Eye (tissue), 1 donor: ENCODE measurements around the gene STAB2.

Source experiments
- DNase-seq: peaks from one replicate; pipeline ENCODE4 v3.0.0-alpha.2; 2015

The STAB2 gene

DNA sequence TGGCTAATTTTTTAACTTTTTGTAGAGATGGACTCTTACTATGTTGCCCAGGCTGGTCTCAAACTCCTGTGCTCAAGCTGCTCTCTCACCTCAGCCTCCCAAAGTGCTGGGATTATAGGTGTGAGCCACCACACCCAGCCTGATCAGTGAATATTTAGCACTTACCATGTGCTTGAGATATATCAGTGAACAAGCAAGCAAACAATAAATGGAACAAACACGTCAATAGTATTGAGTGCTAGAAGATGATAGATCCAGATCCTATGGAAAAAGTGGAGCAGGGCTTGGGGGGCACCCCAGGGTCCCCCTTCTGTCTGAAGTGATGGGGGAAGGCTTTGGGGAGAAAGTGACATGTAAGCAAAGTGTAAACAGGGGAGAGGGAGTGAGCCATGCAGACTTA is 170.2 kb downstream of the STAB2 start:
- DNase-seq: no peak

DNA sequence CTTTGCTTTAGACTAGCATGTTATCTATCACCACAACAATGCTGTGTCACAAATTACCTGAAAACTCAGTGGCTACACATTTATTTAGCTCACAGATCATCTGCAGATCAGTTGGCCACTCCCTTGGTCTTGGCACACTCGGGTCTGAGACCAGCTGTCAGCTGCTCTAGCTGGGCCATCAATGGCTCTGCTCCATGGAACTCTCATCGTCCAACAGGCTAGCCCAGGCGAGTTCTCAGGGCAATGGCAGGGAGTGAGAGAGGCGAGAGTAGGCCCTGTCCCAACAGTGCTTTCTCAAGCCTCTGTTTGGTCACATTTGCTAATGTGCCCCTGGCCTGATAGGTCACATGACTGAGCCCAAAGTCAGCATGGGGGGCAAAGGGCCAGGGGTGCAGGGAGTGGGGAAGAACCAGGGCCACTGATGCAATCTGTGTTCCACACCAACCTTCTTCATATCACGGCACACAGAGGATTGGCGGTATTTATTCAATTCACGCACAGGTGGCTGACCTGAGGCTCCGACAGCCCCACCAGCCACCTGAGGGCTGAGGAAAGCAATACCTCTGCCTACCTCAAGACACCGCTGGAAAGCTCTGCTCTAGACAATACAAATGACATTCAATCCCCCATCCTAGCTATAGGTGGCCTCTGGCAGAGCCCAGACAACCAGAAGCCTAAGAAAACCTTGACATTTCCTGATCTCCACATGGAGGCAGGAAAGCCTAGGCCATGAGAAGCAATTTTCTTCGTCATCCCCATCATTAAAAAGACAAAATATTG is 171.4 kb downstream of the STAB2 start:
- DNase-seq: no peak

DNA sequence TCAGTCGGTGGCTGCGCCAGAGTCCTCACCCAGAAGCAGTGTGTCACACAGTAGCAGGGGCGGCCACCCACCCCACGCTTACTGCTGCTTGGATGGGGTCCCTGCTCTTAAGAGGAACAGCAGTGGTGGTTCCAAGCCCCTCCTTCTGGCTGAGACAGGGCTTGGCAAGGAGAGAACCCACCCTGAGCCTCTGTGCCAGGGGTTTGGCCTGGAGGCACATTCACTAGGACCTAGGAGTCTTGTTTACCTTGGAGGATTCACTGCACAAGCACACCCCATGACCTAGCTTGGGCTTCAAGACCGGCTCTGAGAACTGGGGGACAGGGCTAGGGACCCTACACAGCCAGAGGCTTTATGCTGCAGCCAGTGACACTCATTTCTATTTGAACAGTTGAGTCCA is 175.4 kb downstream of the STAB2 start:
- DNase-seq: no peak

DNA sequence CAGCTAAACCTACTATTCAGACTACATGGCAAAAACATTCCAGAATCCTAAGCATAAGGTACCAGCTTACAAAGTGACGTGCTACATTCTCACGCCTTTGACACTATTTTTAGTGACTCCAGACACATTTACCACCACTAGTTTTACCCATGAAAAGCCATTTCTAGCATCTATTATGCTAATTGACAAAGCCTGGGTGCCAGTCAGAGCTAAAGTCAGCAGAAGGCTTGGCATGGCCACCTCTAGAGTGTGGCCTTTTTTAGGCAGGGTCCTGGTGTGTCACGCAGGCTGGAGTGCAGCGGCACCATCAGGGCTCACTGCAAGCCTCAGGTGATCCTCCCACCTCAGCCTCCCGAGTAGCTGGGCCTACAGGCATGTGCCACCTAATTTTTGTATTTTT is 178.2 kb downstream of the STAB2 start:
- DNase-seq: no peak

DNA sequence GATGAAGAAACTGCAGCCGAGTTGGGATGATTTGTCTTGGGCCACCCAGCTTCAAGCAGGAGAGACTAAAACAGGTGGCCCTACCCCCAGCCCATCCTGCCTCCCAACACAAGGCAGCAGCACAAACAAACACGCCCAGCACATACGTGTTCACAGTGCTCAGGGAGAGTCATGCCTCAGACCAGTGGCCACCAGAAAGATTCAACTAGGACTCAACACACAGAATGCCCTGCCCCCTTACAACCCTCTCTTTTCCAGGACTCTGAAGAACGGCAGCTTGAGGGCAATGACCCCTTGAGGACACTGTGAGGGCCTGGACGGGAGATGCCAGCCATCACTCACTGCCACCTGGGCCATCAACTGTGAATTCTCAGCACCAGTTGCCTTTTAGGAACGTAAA is 179.0 kb downstream of the STAB2 start:
- no peak for DNase-seq

DNA sequence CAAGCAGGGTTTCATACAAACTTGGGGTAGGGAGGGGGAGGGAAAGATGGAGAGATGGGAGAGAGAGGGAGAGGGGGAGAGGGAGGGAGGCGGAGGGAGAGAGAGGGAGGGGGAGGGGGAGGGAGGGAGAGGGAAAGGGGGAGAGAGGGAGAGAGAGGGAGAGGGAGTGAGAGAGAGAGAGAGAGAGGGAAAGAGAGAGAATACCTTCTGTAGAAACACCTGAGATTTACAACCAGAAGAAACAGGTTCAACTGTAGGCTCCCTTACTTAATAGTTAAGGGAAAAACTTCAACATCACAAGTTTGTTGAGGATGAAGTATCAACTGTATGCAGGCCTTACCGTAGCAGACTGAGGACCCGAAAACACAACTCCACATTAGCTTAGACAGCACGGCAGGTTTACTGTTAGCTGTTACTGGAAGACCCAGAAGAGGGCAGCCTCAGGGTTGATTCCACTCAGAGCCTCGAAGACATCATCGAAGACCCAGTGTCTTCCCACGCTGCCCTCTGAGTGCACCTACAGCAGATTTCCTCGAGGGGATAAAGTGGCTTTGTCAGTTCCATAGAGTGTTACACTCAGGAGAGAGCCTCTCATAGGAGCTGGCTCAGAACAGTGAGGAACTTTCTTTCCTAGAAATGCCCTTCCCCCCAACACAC is 181.5 kb downstream of the STAB2 start:
- DNase-seq: no peak

DNA sequence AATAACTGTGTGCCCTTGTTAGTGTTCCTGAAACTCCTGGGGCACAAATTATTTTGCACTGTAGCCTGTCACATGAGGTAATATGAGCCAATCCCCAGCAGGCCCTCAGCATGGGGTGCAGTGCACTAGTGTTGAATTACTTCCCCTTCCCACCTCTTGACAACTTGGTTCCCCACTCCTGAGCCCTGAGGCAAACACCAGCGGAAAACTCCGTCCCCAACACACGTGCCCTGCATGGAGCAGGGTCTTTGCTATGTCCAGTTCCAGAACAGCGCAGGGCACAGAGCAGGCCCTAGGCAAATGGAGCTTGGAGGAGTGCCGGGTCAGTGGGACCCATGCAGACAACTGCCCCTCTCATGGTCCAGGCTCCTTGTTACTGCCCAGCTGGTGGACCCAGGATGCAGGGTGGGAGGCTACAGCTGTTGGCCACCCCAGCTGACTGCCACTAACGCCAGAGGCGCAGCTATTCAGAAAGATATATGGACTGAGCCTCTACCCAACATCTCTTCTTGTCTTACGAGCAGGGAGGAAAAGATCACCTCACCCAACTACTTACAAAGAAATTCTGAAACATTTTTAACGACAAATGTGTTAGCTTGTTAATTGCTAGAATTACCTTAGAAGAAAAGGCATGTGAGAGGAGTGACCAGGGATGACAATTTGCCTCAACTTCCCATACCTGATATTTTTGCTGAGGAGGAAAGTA is 182.3 kb downstream of the STAB2 start:
- no peak for DNase-seq

DNA sequence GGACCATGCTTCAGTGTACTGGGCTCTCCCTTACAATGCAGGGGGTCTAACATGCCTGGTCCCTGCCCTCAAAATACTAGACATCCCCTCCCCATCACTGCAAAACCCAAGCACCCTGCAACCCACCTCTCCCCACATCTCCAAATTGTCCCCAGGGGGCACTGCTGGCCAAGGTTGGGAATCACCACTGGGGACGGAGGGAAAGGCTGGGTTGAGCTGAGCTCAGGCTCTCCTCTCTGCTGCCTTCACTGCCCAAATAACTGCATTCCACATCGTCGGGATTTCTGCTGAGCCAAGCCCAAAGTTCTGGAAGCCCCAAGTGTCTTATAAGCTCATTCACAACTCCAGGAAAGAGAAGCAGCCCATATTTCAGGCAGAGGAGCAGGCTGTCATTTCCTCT is 184.4 kb downstream of the STAB2 start:
- DNase-seq: peak; percentile 22

DNA sequence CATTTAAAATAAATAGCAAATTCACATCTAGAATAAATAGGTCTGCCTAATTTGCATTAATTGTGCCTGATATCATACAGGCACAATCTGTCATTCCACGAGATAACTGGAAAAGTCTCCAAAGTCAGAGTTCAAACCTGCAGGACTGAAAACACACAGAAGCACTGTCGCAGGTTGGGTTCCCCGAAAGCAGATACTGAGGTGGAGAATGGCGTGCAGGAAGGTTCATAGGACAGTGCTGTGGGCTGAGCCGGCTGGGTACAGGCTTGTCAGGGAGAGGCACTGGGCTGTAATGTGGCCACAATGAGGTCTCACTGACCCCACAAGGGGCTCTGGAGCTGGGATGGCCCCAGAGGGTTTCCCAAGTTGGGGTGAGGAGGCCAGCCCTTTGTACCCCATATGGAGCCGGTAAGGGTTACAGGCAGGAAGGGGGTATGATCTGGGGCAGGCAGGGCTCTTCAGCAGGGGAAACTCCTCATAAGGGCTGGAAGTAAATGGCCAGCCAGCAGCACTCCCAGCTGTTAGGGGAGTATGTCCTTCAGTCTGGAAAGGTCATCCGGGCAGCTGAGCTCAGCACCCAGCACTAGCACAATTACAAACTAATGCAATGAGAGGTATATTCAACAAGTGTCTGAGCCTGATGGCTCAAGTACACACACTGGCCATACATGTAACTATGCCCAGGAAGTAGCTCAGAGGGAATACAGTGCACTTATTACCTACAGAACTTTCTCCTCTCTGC is 185.5 kb downstream of the STAB2 start:
- no peak for DNase-seq

DNA sequence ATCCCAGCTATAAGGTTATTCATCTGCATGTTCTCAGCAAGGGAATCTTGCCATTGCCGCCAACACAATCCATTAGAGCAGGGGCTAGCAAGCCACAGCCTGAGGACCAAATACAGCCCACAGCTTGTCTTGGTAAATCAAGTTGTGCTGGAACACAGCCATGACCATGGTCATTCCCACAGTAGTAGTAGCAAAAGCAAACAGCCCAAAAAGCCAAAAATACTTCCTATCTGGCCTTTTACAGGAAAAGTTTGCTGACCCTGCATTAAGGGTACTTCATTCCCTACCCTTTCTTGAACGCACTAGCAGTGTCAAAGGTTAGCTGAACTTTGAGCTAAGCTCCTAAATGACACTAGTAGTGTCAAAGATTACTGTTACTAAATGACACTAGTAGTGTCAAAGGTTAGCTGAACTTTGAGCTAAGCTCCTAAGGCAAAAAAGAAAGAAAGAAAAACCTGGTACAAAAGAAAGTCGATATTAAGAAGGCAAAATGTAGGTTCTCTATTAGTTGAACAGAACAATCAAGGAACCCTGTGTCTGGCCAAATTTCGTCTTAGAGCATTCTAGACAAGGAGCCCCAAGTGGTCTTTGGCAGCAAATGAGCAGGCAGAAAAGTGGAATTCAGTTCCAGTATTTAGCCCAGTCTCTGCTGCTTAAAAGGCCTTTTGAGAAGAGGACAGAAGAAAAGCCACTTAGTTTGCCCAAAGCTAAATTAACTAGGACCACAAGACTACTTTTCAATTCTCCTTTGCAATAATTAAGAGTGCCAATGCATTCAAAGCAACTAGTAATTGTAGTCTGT is 186.2 kb downstream of the STAB2 start:
- DNase-seq: no peak

DNA sequence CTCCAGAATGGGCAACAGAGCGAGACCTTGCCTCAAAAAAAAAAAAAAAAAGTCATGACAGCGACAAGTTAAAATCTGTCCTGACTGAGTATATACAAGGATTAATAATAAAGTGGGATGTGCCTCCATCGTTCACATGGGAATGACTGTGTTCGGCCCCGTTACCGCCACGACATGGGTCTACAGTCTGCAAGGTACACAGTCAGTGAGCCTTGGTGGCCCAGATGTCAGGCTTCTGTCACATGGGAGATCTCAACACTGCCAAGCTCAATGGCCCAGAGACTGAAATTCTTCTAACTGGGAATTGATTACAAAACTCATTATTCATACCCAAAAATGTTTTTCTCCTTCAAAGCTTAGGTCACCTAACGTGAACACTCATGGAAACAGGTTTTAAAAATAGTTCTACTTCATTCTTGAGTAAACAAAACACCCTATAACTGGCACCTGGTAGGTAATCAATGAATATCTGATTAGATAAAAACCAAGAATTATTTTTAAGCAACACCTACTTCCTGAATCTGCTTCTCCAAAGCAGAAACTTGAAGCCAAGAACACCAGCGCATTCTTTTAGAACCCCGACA is 188.0 kb downstream of the STAB2 start:
- DNase-seq: no peak

DNA sequence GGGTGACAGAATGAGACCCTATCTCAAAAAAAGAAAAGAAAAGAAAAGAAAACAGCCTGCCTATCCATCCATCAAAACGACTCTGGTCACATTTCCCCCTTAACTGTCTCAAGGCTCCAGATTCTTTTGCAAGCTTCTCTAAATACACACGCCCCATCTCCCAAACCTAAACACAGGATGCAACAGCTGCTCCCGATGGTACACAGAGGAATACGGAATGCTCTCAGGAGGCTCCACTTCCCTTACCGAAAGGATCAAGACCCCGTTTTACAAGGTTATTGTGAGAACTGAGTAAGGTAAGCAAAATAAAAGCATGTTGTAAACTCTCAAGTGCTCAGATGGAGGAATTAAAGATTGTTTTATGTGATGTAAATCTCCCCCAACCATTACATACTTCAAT is 191.7 kb downstream of the STAB2 start:
- DNase-seq: no peak

DNA sequence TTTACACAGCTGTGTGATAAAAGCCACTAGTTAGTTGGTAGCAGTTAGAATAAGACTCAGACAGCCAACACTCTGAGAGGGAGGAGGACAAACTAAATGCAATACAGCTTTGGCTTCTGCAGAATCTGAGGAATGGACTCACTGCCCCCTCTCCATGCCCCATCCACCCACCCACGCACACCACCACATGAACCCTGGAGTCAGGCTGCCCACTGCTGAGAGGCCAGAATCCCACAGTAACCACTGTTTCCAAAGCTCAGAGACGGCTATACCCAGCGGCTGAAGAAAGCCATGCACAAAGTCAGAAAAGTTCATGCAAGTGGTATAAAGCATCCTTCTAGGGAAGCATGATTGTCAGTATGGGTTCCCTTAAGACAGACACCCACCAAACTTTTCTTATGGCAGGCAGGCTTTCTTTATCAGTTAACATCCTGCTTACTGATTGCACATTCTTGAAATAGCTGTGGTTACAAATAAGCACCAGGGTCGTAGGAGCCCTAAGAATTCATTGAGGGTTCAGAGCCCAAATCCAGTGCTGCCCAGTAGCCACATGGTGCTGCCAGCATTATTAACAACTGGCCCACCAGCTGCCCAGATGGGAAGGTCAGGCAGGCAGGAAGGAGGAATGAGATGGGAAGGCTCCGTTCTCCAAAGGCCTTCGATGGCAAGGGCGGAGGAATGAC is 192.5 kb downstream of the STAB2 start:
- DNase-seq: no peak

DNA sequence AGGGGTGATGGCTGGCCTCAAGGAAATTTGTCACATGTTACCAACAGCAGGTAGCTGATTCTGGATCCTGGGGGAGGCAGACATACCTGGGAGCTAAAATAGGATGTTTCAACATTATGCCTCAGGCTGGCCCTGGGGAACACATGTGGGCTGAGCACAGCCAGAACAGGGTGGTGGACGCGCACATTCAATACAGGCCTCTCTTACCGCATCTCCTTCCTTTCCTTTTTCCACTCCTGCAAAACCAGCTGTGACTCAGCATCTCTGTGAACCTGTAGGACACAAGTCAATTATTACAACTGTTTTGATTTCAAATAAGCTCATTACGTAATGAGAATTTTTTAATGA is 193.0 kb downstream of the STAB2 start:
- no peak for DNase-seq

DNA sequence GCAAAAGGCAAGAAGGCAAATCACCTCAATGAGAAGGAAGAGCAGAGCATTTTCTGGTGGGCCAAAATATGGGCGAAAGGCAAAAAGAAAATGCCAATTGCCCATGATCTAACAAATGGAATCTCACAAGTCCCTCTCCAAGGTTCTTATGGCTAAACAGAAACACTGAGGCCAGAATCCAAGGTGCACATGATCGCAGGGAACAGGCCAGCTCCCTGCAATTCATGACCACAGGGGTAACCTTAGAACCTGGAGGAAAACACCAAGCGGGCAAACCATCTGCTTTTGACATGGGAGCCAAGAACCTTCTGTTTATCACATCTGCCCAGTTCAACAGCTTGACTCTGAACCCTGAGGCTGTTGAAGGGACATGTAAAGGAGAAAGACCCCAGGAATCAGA is 193.9 kb downstream of the STAB2 start:
- DNase-seq: no peak

DNA sequence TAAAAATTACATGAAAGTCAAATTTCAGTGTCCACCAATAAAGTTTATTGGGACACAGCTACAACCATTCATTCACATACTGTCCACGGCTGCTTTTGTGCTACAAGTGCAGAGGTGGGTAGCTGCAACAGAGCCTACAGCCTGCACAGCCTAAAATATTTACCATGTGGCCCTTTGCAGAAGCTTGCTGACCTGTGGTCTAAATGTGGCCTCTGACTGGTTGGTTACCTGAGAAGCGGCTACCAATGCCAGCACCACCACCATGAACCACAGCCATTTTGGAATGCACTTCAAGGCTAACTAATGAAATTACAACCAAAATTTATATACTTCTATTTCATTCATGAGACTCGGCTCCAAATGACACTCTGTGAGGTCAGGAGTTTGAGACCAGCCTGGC is 195.3 kb downstream of the STAB2 start:
- no peak for DNase-seq

DNA sequence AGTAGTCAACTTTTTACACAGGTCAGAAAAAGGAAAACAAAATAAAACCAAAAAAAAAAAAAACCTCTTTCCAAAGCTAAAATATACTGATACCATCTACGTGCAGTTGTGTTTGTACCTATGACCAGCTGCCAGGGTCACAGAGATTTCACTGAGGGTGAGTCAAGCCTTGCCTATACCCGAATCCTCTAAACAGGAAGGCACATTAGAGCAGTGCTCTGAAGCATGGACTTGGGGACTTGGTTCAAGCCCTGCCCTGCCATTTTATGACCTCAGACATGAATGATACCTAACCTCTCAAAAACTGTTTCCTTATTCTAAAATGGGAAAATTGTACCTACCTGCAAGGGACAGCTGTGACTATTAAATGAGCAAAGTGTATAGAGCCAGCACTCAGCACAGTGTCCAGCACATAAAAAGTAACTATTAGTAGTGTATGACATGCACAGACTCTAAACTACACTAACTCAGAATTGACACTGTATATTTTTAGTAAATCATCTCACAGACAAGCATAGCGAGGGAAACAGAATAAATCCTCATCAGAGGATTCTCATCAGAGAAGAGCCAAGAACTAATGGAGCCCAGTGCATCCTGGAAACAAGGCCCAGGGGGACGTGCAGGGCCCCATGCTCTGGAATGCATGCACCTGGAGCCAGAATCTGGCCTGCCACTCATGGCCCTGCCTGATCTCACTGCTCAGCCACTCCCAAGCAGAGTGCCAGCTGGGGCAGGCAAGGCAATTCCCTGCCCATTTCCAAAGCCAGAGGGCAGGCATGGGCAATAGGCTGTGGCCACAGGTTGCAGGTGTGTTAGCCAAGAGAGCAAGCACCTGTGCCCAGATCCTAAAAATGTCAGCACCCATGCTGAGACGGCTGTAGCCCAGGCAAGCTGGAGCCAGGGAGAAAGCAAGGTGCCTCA is 196.9 kb downstream of the STAB2 start:
- DNase-seq: no peak

DNA sequence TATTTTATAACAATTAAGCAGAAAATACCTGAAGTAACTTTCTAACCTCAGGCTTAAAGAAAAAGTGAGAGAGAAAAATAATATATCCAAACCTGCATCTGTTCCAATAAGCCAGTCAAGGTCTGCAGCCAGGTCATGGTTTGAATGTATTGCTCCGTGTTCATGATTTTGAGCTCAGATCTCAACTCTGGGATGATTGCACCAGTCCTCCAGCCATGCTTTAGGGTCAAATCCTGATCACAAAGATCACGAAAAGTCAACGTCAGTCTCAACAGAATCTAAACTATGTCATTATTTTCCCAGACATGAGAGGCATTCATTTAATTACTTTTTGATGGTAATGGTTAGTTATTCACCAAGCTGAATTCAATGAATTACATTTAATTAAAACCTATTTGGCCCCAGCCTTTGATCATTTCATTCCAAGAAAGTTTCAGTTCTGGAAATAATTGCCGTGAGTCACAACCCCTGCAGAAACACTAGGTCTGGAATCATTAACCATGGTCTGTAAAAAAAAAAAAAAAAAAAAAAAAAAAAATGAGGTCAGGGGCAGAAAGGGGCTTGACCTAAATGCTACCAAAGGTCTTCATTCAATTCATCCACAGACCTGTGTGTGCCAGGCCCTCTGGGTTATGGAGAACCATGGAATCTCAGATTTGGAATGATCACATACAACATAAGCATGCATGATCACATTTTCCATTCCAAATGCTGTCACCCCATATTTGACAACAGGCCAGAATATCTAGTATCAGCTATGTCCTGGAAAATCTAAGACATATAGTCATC is 198.4 kb downstream of the STAB2 start:
- no peak for DNase-seq

DNA sequence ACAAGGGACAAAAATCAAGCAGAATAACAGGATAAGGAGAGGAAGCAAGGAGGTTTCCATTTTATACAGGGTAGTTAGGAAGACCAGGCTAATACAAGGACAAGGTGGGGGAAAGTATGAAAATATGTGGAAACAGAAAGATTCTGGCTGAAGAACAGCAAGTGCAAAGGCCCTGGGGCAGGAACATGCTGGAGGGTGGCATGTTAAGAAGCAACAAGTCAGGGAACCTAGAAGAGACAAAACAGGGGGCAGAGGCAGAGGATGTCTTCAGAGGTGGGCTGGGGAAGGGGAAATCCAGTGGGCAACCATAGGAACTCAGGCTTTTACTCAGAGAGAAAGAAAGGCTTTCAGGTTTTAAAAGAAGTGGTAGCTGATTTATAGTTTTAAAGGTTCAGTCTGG is 199.1 kb downstream of the STAB2 start:
- no peak for DNase-seq
